Thyroid gland (tissue), 4 donors: ENCODE data around the gene RAB41. TPM values are rescaled to one million over a fixed set of nuclear protein-coding genes. Genes with fewer than 3 reads are reported as not detected.
"Not testable (repeated sequence)": the region's sequence is repeated elsewhere in the genome, so short reads cannot be mapped to it uniquely, and the experiment has no call there.

ENCODE experiments used
- DNase-seq, 2 donors: peaks; one replicate each; pipeline ENCODE4 v3.0.0-alpha.2; 2019
- H3K27ac ChIP-seq, 3 donors: fragments of 200-600 bp; sonication (generic); 1 replicate in 2 of 3; 2 replicates in 1 of 3; pipeline ENCODE4 v1.5.1; 2016 to 2019; ENCODE audit warnings: mild to moderate bottlenecking in 1 of 3, moderate library complexity in 1 of 3
- H3K27me3 ChIP-seq: fragments of 200-600 bp; sonication (generic); one replicate; pipeline ENCODE4 v1.5.1; 2019
- H3K36me3 ChIP-seq, 2 donors: fragments of 200-600 bp; sonication (generic); one replicate each; pipeline ENCODE4 v1.5.1; 2016 to 2019
- H3K4me1 ChIP-seq, 2 donors: fragments of 200-600 bp; sonication (generic); one replicate each; pipeline ENCODE4 v1.5.1; 2017 to 2019
- H3K4me3 ChIP-seq, 3 donors: fragments of 200-600 bp; sonication (generic); replicated peaks in 1 of 3; 1 replicate in 2 of 3; 2 replicates in 1 of 3; pipeline ENCODE4 v1.5.1; 2016; ENCODE audit warnings: mild to moderate bottlenecking in 1 of 3
- H3K9me3 ChIP-seq: fragments of 200-600 bp; sonication (generic); one replicate; pipeline ENCODE4 v1.5.1; 2017
- POLR2A ChIP-seq, 2 donors: fragments of 450-650 bp; IDR thresholded peaks; one replicate each; pipeline ENCODE4 v1.6.1; 2017; ENCODE audit warnings: antibody characterized with exemption in 2 of 2, mild to moderate bottlenecking in 2 of 2, moderate library complexity in 1 of 2
- WGBS, 2 donors: methylation state at CpG; one replicate each; pipeline ENCODE4 v1.1.5; 2017; 5-methylcytosine and 5-hydroxymethylcytosine counted together
- intact Hi-C: fragments of 100-400 bp; cut with DNase I; formaldehyde crosslinking; loops from one replicate; pipeline ENCODE4 v1.15.1; 2023
- small RNA-seq: library from RNA; depleted of rRNA; stranded (forward); fragments of <200 nt; gene quantifications from one replicate; pipeline ENCODE3, GENCODE V24; 2016
- total RNA-seq, 4 donors: library from RNA; depleted of rRNA; stranded (reverse); fragments of >200 nt; gene quantifications; one replicate each; pipeline ENCODE4 v1.2.3, GENCODE V29; 2016
- TF ChIP-seq, protein P1 (sequence below), 6 experiments: fragments of 200-600 bp in 3 of 6; fragments of 450-650 bp in 3 of 6; sonication (generic) in 3 of 6; IDR thresholded peaks; one replicate each; pipeline ENCODE4 v1.5.1; 2016 to 2019; ENCODE audit warnings: antibody characterized with exemption in 6 of 6, mild to moderate bottlenecking in 2 of 6, inconsistent platforms in 1 of 6, moderate library complexity in 1 of 6

Gene RAB41
- total RNA-seq, 4 donors from 2014 or later, result not detected

DNA sequence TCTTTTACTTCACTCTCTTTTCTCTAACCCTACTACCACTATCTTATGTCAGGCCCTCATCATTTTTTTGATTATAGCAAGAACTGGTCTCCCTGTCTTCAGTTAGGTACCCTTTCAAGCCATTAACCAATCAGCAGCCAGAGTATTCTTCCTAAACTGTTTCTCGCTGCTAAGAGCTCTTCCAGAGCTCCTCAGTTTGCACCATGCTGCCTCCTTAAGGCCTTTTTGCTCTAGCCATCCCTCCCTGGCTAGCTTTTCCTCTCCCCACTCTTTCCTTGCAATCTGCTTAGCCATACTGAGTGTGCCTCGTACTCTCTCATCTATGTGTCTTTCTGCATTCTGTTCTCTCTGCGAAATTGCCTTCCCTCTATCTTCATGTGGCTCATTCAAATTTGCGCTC, 40.8 kb downstream of the RAB41 start:
- intact Hi-C loops, result no loop called here
- TF ChIP-seq, protein P1, sequence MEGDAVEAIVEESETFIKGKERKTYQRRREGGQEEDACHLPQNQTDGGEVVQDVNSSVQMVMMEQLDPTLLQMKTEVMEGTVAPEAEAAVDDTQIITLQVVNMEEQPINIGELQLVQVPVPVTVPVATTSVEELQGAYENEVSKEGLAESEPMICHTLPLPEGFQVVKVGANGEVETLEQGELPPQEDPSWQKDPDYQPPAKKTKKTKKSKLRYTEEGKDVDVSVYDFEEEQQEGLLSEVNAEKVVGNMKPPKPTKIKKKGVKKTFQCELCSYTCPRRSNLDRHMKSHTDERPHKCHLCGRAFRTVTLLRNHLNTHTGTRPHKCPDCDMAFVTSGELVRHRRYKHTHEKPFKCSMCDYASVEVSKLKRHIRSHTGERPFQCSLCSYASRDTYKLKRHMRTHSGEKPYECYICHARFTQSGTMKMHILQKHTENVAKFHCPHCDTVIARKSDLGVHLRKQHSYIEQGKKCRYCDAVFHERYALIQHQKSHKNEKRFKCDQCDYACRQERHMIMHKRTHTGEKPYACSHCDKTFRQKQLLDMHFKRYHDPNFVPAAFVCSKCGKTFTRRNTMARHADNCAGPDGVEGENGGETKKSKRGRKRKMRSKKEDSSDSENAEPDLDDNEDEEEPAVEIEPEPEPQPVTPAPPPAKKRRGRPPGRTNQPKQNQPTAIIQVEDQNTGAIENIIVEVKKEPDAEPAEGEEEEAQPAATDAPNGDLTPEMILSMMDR (IDR thresholded peaks at IDR 0.05), result no peak
- no peak for TF ChIP-seq POLR2A (IDR thresholded peaks at IDR 0.05)
- no peaks in the 10 kb centered on the region for H3K4me1 ChIP-seq
- no peaks in the 10 kb centered on the region for H3K9me3 ChIP-seq
- no peak for DNase-seq
- H3K27me3 ChIP-seq, result no peaks in the 10 kb centered on the region
- no peak overlapping the region for H3K27ac ChIP-seq
- 96 to 100% methylated on average over 4 of the region's 4 CpGs for WGBS, 2 donors
- no peak overlapping the region for H3K4me3 ChIP-seq
- H3K36me3 ChIP-seq, result no peaks in the 10 kb centered on the region

DNA sequence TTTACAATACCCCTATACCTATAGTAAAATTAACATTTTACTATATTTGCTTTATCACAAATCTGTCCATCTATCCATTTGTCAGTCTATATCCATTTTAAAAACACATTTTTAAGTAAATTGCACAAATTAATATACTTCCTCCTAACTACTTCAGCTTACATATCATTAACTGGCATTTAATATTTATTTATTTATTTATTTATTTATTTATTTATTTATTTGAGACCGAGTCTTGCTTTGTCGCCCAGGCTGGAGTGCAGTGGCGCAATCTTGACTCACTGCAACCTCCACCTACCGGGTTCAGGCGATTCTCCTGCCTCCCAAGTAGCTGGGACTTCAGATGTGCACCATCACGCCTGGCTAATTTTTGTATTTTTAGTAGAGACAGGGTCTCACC, 41.7 kb downstream of the RAB41 start:
- H3K36me3 ChIP-seq, H3K27ac ChIP-seq, H3K9me3 ChIP-seq, H3K27me3 ChIP-seq, intact Hi-C loops, H3K4me3 ChIP-seq, DNase-seq, H3K4me1 ChIP-seq: not testable (repeated sequence)
- WGBS, 2 donors, result 94 to 96% methylated on average over 6 of the region's 6 CpGs

DNA sequence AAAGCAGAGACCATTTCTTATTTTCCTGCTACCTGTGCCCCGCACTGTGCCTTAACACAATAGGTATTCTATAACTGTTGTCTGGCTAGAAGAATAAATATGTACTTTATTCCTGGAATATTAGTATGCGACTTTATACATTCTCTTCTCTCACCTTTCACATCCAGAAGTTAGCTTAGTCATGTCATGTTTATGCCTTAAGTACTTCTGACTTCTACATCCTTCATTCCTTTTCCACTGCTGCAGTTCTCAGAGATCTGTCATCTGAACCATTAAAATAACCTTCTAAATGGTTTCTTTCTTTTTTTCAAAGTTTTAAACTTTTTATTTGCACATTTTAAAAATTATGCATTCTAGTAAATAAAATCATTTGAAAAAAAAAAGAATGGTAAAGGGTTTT, 42.4 kb downstream of the RAB41 start:
- H3K27me3 ChIP-seq, result no peaks in the 10 kb centered on the region
- WGBS, 2 donors, result 95% methylated on average over 2 of the region's 2 CpGs
- H3K27ac ChIP-seq, result no peak overlapping the region
- H3K4me1 ChIP-seq, result no peaks in the 10 kb centered on the region
- no peaks in the 10 kb centered on the region for H3K36me3 ChIP-seq
- DNase-seq, result no peak
- TF ChIP-seq, protein P1 (IDR thresholded peaks at IDR 0.05), result no peak
- no peak for TF ChIP-seq POLR2A (IDR thresholded peaks at IDR 0.05)
- H3K4me3 ChIP-seq, result no peak overlapping the region
- intact Hi-C loops, result no loop called here
- H3K9me3 ChIP-seq, result no peaks in the 10 kb centered on the region

DNA sequence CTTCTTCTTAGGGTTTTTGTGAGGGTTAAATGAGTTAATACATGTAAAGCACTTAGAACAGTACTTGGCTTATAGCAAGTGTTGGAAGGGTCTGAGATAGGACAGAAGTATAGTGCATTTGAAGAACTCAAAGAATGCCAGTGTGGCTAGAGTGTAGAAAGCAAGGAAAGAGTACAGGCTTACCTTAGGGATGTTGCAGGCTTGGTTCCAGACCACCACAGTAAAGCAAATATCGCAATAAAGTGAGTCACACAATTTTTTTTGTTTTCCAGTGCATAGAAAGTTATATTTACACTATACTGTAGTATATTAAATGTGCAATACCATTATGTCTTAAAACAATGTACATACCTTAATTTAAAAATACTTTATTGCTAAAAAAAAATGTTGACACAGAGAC, 49.2 kb downstream of the RAB41 start:
- WGBS, 2 donors, result 92 to 100% methylated on average over 1 of the region's 1 CpG
- Histone ChIP-seq H3K4me3 (no peak overlapping the region), H3K27ac (no peak overlapping the region), H3K4me1 (no peaks in the 10 kb centered on the region), H3K36me3 (no peaks in the 10 kb centered on the region), H3K9me3 (no peaks in the 10 kb centered on the region), H3K27me3 (no peaks in the 10 kb centered on the region)
- intact Hi-C loops, result no loop called here
- DNase-seq, result no peak
- TF ChIP-seq, protein P1 (IDR thresholded peaks at IDR 0.05), result no peak
- no peak for TF ChIP-seq POLR2A (IDR thresholded peaks at IDR 0.05)

DNA sequence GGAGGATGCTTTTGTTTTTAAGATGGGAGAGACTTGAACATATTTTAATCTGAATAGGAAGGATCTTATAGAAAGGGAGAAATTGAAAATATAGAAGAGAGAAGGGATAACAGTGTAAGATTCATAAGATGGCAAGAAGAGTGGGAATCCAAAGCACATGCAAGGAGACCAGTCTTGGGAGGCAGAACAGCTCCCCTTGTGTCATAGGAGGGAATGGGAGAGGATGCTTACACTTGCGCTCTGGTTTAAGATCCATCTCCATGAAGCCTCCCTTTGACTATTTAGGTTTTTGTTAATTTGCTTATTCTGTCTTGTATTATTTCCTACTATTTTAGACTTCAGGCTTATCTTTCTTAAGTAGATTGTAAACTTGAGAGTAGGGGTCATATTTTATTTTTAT, 50.6 kb downstream of the RAB41 start:
- Histone ChIP-seq H3K4me1 (no peaks in the 10 kb centered on the region), H3K27me3 (no peaks in the 10 kb centered on the region), H3K36me3 (no peaks in the 10 kb centered on the region), H3K27ac (no peak overlapping the region), H3K9me3 (no peaks in the 10 kb centered on the region), H3K4me3 (no peak overlapping the region)
- intact Hi-C loops, result no loop called here
- DNase-seq, result no peak
- 96 to 100% methylated on average over 1 of the region's 1 CpG for WGBS, 2 donors
- TF ChIP-seq POLR2A (IDR thresholded peaks at IDR 0.05), result no peak
- TF ChIP-seq, protein P1 (IDR thresholded peaks at IDR 0.05), result no peak

Small RNAs within 50 kb of the gene (small RNA-seq; reads per million reads assigned to genes)
- gene RNA5SP507, result 0.38 reads per million

Other genes starting within 250 kb of the RAB41 start
- gene AWAT2, start 232.2 kb upstream of the RAB41 start, total RNA-seq, result not detected
- not detected for gene OTUD6A, start 219.7 kb upstream of the RAB41 start, total RNA-seq
- 10 to 100 TPM; 63.5 to 96.7 (median 80.7) TPM for gene IGBP1, start 148.7 kb upstream of the RAB41 start, total RNA-seq
- gene DGAT2L6, start 104.7 kb upstream of the RAB41 start, total RNA-seq, result not detected
- not detected for gene AWAT1, start 47.5 kb upstream of the RAB41 start, total RNA-seq
- gene P2RY4, start 22.0 kb upstream of the RAB41 start, total RNA-seq, result 1 to 10 TPM in 1 of 4 donors, under 1 TPM in 1, not detected in 2; 0.56 to 1.6 TPM
- gene ARR3, start 13.8 kb upstream of the RAB41 start, total RNA-seq, result not detected
- 10 to 100 TPM; 31.1 to 38.2 (median 36.5) TPM for gene PDZD11, start 7.8 kb downstream of the RAB41 start, total RNA-seq
- gene KIF4A, start 7.9 kb downstream of the RAB41 start, total RNA-seq, result under 1 TPM in 3 of 4 donors, not detected in 1; 0.11 to 0.71 (median 0.13) TPM
- not detected for gene GDPD2, start 141.1 kb downstream of the RAB41 start, total RNA-seq
- 10 to 100 TPM; 31.4 to 79.5 (median 61.9) TPM for gene DLG3, start 162.7 kb downstream of the RAB41 start, total RNA-seq